NCI-H82 (cell line): Measurements from ENCODE around the gene RCAN2.

ENCODE experiments used
- DNase-seq: peaks from one replicate; lab custom pipeline; 2025; lab: John Stamatoyannopoulos, UW

The RCAN2 gene

GRCh38 chr6:46211917-46212316 lies 279.3 kb downstream of the RCAN2 start:
- no peak for DNase-seq

GRCh38 chr6:46210294-46210693 lies 281.0 kb downstream of the RCAN2 start:
- no peak for DNase-seq

DNA sequence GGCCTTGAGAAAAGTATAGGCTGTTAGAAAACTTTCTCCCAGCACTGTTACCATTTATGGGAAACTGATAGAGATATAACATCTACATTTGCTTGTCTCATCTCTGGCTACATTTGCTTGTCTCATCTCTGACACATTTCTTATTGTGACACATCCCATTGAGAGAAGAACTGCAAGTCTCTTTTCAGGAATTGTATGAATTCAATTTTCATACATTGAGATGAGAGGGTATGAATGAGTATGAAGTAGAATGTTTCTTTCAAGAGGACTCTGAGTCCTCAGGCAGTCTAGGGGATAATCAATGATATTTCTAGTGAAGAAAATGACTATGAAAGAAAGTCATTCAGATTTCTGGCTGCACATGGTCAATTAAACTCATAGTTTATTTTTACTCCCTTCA lies 282.9 kb downstream of the RCAN2 start:
- no peak for DNase-seq

DNA sequence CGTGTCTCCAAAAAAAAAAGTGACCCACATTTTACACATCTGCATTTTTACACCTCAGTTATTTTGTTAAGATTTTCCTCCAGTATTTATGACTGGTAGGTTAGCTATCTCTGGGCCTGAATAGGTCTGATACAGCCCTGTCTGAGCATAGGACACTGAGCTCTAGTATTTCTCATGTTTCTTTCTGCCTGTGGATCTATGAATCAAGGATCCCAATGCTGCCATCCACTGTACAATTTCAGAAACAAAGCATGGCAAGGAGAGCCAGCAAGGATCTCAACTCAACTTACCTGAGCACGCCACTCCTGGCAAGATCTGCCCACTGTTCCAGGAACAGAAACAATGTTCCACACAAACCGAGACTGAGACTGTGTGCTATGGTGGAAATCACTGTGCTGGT lies 284.1 kb downstream of the RCAN2 start:
- DNase-seq: no peak

DNA sequence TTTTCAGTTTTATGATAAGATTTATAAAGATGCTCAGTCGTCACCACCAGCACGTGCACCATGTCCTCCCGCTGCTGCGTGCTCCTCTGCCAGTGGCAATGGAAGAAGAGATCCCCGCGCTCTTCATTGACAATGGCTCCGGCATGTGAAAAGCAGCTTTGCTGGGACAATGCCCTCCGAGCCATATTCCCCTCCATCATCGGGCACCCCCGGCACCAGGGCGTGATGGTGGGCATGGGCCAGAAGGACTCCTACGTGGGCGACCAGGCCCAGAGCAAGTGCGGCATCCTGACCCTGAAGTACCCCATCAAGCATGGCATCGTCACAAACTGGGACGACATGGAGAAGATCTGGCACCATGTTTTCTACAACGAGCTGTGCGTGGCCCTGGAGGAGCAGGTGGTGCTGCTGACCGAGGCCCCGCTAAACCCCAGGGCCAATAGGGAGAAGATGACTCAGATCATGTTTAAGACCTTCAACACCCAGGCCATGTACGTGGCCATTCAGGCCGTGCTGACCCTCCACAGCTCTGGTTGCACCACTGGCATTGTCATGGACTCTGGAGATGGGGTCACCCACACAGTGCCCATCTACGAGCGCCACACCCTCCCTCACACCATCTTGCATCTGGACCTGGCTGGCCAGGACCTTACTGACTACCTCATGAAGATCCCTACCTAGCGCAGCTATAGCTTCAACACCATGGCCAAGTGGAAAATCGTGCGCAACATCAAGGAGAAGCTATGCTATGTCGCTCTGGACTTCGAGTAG lies 286.2 kb downstream of the RCAN2 start:
- DNase-seq: no peak

DNA sequence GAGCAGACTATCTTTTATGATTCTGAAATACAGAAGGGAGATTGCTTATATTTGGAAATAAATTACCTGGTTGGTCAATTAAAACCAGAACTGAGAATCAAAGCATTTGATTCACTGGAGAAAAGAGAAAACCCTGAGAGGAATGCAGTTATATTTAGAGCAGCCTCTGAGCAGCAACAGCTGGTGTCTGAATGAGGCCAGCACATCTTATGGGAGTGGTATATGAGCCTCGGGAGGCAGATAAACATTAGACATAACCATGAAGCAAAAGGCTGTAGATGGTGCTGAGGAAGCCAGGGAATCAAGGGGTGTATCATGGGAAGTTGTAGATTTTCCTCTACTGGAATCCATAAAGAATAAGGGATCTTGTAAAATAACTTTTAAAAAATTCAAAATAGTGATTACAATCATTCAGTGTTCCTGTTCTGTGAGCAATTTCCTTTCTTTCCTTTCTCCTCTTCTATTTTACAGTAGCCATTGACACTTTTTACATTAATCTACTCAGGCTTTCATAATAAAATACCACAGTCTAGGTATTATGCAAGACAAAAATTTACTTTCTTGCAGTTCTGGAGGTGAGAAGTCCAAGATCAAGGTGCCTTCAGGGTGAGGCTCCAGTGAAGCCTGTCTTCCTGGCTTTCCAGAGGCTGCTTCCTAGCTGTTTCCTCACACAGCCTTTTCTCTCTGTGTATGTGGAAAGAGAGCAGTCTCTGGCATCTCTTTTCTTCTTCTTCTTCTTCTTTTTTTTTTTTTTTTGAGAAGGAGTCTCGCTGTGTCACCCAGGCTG lies 287.7 kb downstream of the RCAN2 start:
- DNase-seq: no peak

DNA sequence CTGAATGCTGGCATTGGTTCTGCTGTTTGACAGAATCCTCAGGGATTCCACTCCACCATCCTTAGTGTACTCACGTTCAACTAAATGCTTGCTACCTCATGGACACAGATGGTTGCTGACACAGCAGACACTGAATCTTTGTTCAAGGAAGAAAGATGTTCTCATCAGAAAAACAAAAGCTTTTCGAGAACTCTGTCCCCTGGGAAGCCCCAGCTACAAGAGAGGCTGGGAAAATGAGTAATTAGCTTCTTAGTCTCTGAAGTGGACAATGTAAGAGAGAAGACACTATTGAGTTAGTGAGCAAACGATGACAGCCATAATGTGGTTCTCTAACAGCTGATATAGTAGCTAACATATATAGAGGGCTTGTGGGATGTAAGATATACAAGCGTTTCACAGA lies 289.5 kb downstream of the RCAN2 start:
- DNase-seq: no peak

DNA sequence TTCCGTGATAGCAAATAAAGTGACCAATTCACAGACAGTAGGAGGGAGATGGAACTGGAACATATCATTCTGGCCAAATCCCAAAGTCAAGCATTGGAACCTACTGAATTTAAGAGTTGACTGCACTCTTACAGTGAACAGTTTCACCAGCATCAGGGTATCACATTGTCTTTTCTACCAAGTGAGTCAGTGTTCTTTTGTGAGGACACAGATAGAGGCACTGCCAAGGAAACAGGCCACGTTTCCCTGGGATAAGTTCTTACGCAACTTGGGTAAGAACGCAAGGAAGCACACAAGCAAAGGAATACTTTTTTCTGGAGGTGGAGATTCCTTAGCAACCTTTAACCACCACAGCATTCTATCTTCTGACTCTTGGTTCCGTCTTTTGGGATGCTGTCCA lies 291.9 kb downstream of the RCAN2 start:
- no peak for DNase-seq

- DNase-seq: no peak
Observed at GRCh38 chr6:46191961-46192360, 299.3 kb downstream of the RCAN2 start.

- DNase-seq: no peak
Observed at GRCh38 chr6:46190889-46191288, 300.4 kb downstream of the RCAN2 start.

- DNase-seq: no peak
Observed at GRCh38 chr6:46189726-46190125, 301.5 kb downstream of the RCAN2 start.

DNA sequence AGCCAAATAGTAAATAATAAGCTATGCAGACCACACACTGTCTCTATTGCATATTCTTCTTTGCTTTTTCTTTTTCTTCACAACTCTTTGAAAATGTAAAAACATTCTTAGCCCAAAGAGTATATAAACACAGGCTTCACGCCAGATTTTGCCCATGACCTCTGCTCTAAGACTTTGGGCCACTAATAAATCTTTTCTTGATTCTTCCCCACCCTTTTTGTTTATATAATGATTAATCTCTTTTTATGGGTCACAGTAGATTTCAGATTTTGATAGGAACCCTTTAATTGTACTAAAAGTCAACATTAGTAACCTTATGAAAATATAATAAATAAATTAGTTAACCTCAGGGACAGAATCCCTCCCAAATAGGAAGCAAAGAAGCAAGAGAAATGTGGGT lies 304.7 kb downstream of the RCAN2 start:
- DNase-seq: no peak

GRCh38 chr6:46184114-46184513 lies 307.1 kb downstream of the RCAN2 start:
- DNase-seq: no peak

DNA sequence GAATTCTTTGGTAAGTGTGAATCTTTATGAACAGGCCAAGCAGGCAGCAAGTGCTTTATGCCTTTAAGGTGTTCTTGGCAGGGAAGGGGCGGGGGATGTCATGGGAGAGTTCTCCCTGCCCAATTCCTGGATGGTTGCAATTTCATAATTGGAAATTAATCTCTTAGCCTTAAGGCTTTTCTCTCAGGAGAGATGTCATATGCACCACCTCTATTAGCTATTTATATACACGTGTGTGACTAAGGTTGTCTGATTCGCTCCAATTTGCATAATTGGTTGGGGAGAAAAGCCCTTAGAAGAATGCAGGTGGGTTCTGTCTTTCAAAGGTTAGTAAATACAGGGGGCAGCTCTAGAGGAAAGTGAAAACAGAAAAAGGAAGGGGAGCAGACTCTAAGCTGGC lies 315.3 kb downstream of the RCAN2 start:
- DNase-seq: no peak

DNA sequence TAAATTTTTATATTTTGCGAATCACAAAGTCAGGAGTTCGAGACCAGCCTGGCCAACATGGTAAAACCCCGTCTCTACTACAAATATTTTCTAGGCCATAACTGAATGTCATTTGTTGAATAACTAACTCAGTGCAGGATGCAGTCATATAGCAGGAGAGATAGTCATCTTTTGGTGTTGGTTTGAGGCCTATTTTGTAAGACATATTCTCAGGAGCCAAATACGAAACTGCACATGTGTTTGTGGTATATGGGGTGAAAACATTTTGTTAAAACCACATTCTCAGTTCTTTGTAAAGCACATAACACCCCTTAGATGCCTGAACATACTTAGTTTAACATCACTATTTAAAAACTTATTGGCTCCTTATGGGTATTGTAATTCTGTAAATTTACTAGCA lies 315.8 kb downstream of the RCAN2 start:
- DNase-seq: no peak

GRCh38 chr6:46174904-46175303 lies 316.3 kb downstream of the RCAN2 start:
- DNase-seq: no peak

DNA sequence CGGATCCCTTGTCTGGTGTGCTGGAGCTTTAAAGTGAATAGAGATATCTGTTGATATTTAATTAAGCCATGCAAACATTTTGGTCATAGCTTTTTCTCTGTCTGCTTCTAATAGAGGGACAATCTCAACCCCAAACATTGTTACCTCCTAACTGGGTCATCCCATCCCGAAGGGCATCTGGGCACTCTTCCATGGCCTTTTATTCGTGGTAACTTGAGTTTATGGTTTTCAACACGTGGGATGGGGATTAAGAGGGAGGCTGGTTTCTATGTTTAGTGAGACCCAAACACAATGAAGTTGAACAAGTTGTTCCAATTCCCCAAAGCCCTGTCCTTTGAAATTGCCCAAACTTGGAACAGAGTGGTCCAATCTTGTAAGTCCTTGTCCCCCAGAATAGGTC lies 319.1 kb downstream of the RCAN2 start:
- DNase-seq: no peak
